CD4-positive, alpha-beta memory T cell (primary cell): ENCODE data around the gene CRADD. TPM values are rescaled to one million over a fixed set of nuclear protein-coding genes. Genes with fewer than 3 reads are reported as not detected.

Experiments
- CTCF ChIA-PET: fragments of 350-600 bp; sonication (Branson Sonifier 250); formaldehyde crosslinking; loops from one replicate; lab custom pipeline; 2021; ENCODE audit warnings: inconsistent platforms; ENCODE audit not compliant: partially characterized antibody; lab: Charles Lee
- POLR2A ChIA-PET: fragments of 350-600 bp; sonication (Branson Sonifier 250); formaldehyde crosslinking; loops from one replicate; lab custom pipeline; 2021; ENCODE audit not compliant: partially characterized antibody; lab: Charles Lee
- DNase-seq, 5 donors: peaks; one replicate each; pipeline versions ENCODE4 v3.0.0 to v3.0.0-alpha.2; 2020 to 2022; ENCODE audit warnings: mixed read lengths in 1 of 5
- H3K27ac ChIP-seq: one replicate; pipeline ENCODE4 v1.7.0; 2013; ENCODE audit warnings: low read depth, low read length
- H3K27me3 ChIP-seq: 2 replicates; pipeline ENCODE4 v1.7.0; 2013; ENCODE audit warnings: mild to moderate bottlenecking, low read length, moderate library complexity; ENCODE audit not compliant: insufficient read depth
- H3K36me3 ChIP-seq: 2 replicates; pipeline ENCODE4 v1.7.0; 2013; ENCODE audit warnings: mild to moderate bottlenecking, low read length, moderate library complexity; ENCODE audit not compliant: insufficient read depth
- H3K4me1 ChIP-seq: 2 replicates; pipeline ENCODE4 v1.7.0; 2013; ENCODE audit warnings: mild to moderate bottlenecking, low read length, moderate library complexity; ENCODE audit not compliant: insufficient read depth
- H3K4me3 ChIP-seq, 2 donors: one replicate each; pipeline ENCODE4 v1.7.0; 2013; ENCODE audit warnings: low read length in 2 of 2, mild to moderate bottlenecking in 1 of 2
- H3K9me3 ChIP-seq, 2 donors: one replicate each; pipeline ENCODE4 v1.7.0; 2013; ENCODE audit warnings: low read length in 2 of 2, control low read depth in 1 of 2; ENCODE audit not compliant: control insufficient read depth in 1 of 2
- H3K27ac Mint-ChIP-seq, 7 donors: one replicate each; pipeline ENCODE4 v1.8.0; 2020 to 2021; ENCODE audit warnings: mixed read lengths in 7 of 7, mild to moderate bottlenecking in 6 of 7, inconsistent platforms in 3 of 7, moderate library complexity in 3 of 7
- H3K27me3 Mint-ChIP-seq, 2 donors: one replicate each; pipeline ENCODE4 v1.8.0; 2020 to 2021; ENCODE audit warnings: mixed read lengths in 2 of 2
- H3K36me3 Mint-ChIP-seq, 2 donors: one replicate each; pipeline ENCODE4 v1.8.0; 2020 to 2021; ENCODE audit warnings: mixed read lengths in 2 of 2, inconsistent platforms in 1 of 2, mild to moderate bottlenecking in 1 of 2
- H3K4me1 Mint-ChIP-seq, 4 donors: one replicate each; pipeline ENCODE4 v1.8.0; 2020 to 2021; ENCODE audit warnings: mixed read lengths in 4 of 4, mild to moderate bottlenecking in 1 of 4
- H3K4me3 Mint-ChIP-seq, 8 donors: one replicate each; pipeline ENCODE4 v1.8.0; 2020 to 2021; ENCODE audit warnings: mixed read lengths in 8 of 8, mild to moderate bottlenecking in 7 of 8, moderate library complexity in 6 of 8, inconsistent platforms in 3 of 8
- H3K9me3 Mint-ChIP-seq, 8 donors: one replicate each; pipeline ENCODE4 v1.8.0; 2020 to 2021; ENCODE audit warnings: mixed read lengths in 8 of 8, mild to moderate bottlenecking in 5 of 8, inconsistent platforms in 3 of 8, moderate library complexity in 1 of 8
- intact Hi-C: fragments of 100-400 bp; cut with micrococcal nuclease; formaldehyde crosslinking; loops from one replicate; pipeline ENCODE4 v1.15.1; 2023
- polyA plus RNA-seq, 2 donors: library from polyadenylated mRNA; unstranded; fragments of 300-500 nt; fragmentation: Illumina TruSeq; gene quantifications; one replicate each; pipeline ENCODE4 v1.2.3, GENCODE V29; 2021
- total RNA-seq, 2 experiments: library from RNA; stranded (reverse); gene quantifications; one replicate each; pipeline ENCODE4 v1.2.3, GENCODE V29; 2021

The CRADD gene
- total and polyA plus RNA-seq, 4 experiments from 2014 or later = 13.3 to 18.3 (median 15.9) TPM

DNA sequence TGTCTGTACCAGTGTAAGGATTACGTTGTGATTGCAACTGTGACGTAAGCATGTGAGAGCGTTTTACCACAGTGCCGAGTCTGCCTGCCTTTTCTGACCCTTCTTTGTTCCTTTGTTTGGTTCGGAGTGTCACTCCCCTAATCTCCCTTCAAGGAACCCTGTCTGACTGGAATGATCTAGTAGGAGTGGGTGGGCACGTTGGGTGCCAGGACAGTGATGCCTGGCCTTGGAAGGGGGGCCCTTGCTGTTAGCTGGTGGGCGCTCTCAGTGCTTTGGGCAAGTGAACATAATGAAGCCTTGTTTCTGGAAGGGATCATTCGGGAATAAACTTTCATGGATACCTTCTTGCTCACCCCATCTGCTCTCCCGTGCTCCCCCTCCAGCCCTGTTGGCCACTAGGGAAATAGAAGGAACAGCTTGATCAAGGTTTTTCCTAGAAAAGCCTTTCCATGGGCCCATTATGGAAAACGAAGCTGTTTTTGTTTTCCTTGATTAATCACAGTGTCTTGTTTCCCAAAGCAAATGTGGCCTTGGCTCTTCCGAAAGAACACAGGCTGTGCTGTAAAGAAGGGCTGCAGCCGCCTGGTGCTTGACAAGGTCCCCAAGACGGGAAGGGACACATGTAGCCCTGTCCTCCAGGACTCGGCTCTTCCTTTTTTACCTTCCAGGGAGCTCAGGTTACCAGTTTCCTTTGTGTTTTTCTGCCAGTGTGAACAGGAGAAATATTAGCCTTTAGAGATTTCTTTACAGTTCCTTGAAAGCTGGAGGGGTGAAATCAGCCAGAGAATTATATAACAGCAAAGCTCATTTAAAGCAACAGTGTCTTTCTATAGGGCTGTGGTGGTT is 215.5 kb downstream of the CRADD start:
- no peak overlapping the region for H3K4me3 Mint-ChIP-seq
- CTCF ChIA-PET = no interaction called here

DNA sequence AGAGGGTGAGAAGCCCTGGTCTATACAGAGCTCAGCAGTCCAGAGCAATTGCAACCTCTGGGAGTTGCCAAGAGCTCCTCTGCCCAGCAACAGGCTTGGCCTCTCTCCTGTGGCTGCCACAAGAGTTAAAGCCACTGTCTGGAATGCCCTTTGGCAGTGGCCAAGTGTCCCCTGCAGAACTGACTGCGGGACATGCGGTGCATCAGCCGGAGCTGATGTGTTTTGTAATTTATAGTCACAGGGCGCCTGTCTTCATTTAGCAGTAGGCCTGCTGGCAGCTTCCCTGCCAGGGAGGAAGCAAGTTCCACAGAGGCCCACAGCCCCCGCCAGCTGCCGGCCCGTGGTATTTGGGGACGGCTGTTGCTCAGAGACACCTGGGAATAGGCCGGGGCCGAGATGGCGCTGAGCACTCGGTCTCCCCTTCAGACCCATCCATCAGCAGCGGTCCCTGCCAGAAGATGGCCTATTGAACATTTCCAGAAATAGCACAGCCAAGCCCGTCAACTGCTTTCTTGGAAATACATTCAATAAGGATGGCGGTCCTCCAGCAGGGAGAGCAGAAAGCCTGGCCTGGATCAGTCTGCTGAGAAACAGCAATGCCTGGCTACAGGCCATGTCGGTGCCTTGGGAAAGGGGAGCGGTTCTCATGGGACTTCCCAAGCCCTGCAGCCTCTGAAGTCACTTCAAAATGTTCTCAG is 217.4 kb downstream of the CRADD start:
- POLR2A ChIA-PET = no interaction called here
- Histone ChIP-seq H3K4me1 (peaks cover 9% of the 10 kb centered on the region), H3K4me3 (no peak overlapping the region), H3K27me3 (no peaks in the 10 kb centered on the region), H3K36me3 (no peaks in the 10 kb centered on the region), H3K27ac (no peak overlapping the region), H3K9me3 (no peaks in the 10 kb centered on the region)
- H3K27me3 Mint-ChIP-seq = no peaks in the 10 kb centered on the region
- intact Hi-C loops = no loop called here
- CTCF ChIA-PET = interaction anchor here (0.9 kb wide), 1 partner anchor 207 kb away, joined by 3 read pairs; no protein-coding TSS in a partner anchor
- H3K4me1 Mint-ChIP-seq = peaks cover 9 to 18% (median 10%) of the 10 kb centered on the region in 4 donors
- no peak overlapping the region for H3K4me3 Mint-ChIP-seq
- H3K9me3 Mint-ChIP-seq = no peaks in the 10 kb centered on the region
- H3K36me3 Mint-ChIP-seq = no peaks in the 10 kb centered on the region
- H3K27ac Mint-ChIP-seq = no peak overlapping the region
- no peak for DNase-seq

More for the DNA sequence above, 215.5 kb downstream of the CRADD start:
- POLR2A ChIA-PET = no interaction called here
- Histone ChIP-seq H3K4me3 (no peak overlapping the region), H3K27ac (no peak overlapping the region), H3K4me1 (no peaks in the 10 kb centered on the region), H3K36me3 (no peaks in the 10 kb centered on the region), H3K27me3 (no peaks in the 10 kb centered on the region), H3K9me3 (no peaks in the 10 kb centered on the region)
- no peak for DNase-seq
- intact Hi-C loops = no loop called here
- Mint-ChIP-seq H3K36me3 (no peaks in the 10 kb centered on the region), H3K27ac (peak overlapping the region in 1 of 7 donors; percentile 18), H3K27me3 (no peaks in the 10 kb centered on the region), H3K9me3 (no peaks in the 10 kb centered on the region), H3K4me1 (peaks cover 0 to 2% (median 0%) of the 10 kb centered on the region in 4 donors)

DNA sequence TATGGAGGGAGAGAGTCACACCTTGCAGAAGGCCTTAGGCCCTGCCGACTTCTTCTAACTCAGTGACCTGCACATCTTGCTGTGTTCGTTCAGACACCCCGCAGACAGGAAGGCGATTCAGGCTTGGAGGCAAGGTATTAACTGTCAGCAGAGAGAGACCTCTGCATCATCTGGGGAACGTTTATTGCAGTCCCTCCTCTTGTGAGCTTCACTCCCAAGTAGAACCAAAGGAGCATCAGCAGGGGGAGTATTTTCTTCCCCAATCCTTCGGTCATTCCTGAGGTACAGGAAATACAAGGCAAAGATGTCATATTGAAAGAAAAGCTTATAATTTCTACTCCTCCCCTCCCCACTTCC is 217.9 kb downstream of the CRADD start:
- CTCF ChIA-PET = interaction anchor here (0.9 kb wide), 1 partner anchor 206 kb away, joined by 3 read pairs; no protein-coding TSS in a partner anchor
- H3K9me3 Mint-ChIP-seq = no peaks in the 10 kb centered on the region
- Histone ChIP-seq H3K4me1 (peaks cover 11% of the 10 kb centered on the region), H3K9me3 (no peaks in the 10 kb centered on the region), H3K4me3 (no peak overlapping the region), H3K27me3 (no peaks in the 10 kb centered on the region), H3K27ac (no peak overlapping the region), H3K36me3 (no peaks in the 10 kb centered on the region)
- H3K4me1 Mint-ChIP-seq = peaks cover 9 to 23% (median 10%) of the 10 kb centered on the region in 4 donors
- POLR2A ChIA-PET = no interaction called here
- H3K27ac Mint-ChIP-seq = no peak overlapping the region
- DNase-seq = no peak
- H3K27me3 Mint-ChIP-seq = no peaks in the 10 kb centered on the region
- no peak overlapping the region for H3K4me3 Mint-ChIP-seq
- H3K36me3 Mint-ChIP-seq = no peaks in the 10 kb centered on the region
- intact Hi-C loops = no loop called here

DNA sequence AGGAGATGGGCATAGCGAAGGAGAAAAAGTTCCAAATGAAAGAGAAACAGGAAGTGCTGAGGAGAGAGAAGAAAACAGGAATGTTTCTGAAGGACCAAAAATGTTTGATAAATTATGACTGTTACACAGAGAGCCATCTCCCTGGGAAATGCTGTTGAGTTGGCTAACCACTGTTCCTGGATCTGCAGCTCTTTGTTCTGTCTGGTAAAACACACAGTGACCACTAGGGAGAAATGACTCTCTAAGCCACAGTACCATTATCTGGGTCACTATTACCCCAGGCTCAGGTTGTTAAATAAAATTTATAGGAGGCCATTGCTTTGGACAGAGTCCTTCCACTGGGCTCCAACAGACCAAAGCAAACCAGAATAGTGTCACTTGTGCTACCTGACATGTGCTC is 219.3 kb downstream of the CRADD start:
- ChIA-PET CTCF (no interaction called here), POLR2A (no interaction called here)
- H3K9me3 Mint-ChIP-seq = no peaks in the 10 kb centered on the region

DNA sequence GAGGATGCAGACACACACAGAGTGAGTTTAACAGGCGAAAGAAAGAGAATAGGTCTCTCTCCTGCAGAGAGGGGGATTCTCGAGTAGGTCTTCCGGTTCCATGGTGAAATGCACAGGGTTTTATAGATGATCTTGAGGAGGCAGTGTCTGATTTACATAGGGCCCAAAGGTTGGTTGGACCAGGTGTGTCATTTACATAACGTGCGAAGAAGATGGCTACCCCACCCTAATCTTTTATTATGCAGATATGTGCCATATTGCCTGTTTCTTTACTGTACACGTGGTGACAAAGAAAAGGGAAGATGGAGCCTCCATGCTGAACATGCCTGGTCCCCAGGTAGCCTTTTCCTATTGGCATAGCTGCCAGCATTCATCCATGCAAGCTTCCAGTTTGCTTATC is 219.8 kb downstream of the CRADD start:
- Histone ChIP-seq H3K4me1 (peaks cover 11% of the 10 kb centered on the region), H3K27ac (no peak overlapping the region), H3K4me3 (no peak overlapping the region), H3K27me3 (no peaks in the 10 kb centered on the region), H3K36me3 (no peaks in the 10 kb centered on the region), H3K9me3 (no peaks in the 10 kb centered on the region)
- ChIA-PET CTCF (no interaction called here), POLR2A (no interaction called here)
- DNase-seq = no peak
- Mint-ChIP-seq H3K9me3 (peaks cover 0 to under 1% (median under 1%) of the 10 kb centered on the region in 8 donors), H3K27ac (peak overlapping the region in 1 of 7 donors; percentile 25), H3K36me3 (no peaks in the 10 kb centered on the region), H3K4me3 (no peak overlapping the region), H3K4me1 (peaks cover 9 to 25% (median 10%) of the 10 kb centered on the region in 4 donors), H3K27me3 (no peaks in the 10 kb centered on the region)
- intact Hi-C loops = no loop called here

More for the DNA sequence above, 219.3 kb downstream of the CRADD start:
- Mint-ChIP-seq H3K27ac (peak overlapping the region in 3 of 7 donors; percentile 13 to 38 (median 25)), H3K36me3 (no peaks in the 10 kb centered on the region), H3K4me1 (peaks cover 9 to 25% (median 10%) of the 10 kb centered on the region in 4 donors), H3K27me3 (no peaks in the 10 kb centered on the region), H3K4me3 (no peak overlapping the region)
- Histone ChIP-seq H3K4me1 (peaks cover 11% of the 10 kb centered on the region), H3K9me3 (no peaks in the 10 kb centered on the region), H3K4me3 (no peak overlapping the region), H3K36me3 (no peaks in the 10 kb centered on the region), H3K27me3 (no peaks in the 10 kb centered on the region), H3K27ac (no peak overlapping the region)
- intact Hi-C loops = no loop called here
- DNase-seq = no peak

DNA sequence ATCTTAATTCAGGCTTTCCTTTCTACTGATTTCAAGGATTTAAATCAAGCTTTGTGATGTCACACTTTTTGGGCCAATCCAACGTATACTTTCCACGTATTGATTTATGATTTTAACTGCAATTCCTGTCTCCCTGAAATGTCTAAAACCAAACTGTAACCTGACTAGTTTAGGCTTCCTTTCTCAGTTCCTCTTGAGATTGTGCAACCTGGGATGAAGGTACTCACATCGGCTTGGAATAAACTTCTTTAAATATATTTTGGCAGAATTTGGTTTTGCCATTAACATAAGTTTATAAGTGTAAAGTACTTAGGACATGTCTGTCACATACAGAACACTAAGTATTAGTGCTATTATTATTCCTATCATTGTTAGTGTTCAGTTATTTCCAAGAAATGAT is 224.6 kb downstream of the CRADD start:
- no peak overlapping the region for H3K4me3 Mint-ChIP-seq
- Histone ChIP-seq H3K27me3 (no peaks in the 10 kb centered on the region), H3K36me3 (no peaks in the 10 kb centered on the region), H3K4me3 (no peak overlapping the region), H3K9me3 (no peaks in the 10 kb centered on the region), H3K27ac (no peak overlapping the region), H3K4me1 (peaks cover 11% of the 10 kb centered on the region)
- H3K4me1 Mint-ChIP-seq = peaks cover 8 to 25% (median 10%) of the 10 kb centered on the region in 4 donors
- ChIA-PET CTCF (no interaction called here), POLR2A (no interaction called here)
- no peak overlapping the region for H3K27ac Mint-ChIP-seq
- no peaks in the 10 kb centered on the region for H3K36me3 Mint-ChIP-seq
- peaks cover 0 to 5% (median 3%) of the 10 kb centered on the region in 8 donors for H3K9me3 Mint-ChIP-seq
- no peak for DNase-seq
- H3K27me3 Mint-ChIP-seq = no peaks in the 10 kb centered on the region
- intact Hi-C loops = no loop called here

DNA sequence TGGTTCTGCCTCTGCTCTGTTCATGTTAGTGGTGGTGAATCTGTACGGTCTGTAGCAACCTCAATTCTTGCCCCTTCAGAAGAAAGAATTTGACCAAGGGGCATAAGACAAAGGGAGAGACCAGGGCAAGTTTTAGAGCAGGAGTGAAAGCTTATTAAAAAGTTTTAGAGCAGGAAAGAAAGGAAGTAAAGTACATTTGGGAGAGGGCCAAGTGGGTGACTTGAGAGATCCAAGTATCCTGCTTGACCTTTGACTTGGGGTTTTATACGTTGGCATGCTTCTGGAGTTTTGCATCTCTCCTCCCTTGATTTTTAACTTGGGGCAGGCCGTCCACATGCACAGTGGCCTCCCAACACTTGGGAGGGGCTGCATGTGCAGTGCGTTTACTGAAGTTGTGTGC is 225.0 kb downstream of the CRADD start:
- CTCF ChIA-PET = no interaction called here
- intact Hi-C loops = no loop called here
- H3K9me3 Mint-ChIP-seq = peaks cover 0 to 5% (median 3%) of the 10 kb centered on the region in 8 donors
- Histone ChIP-seq H3K9me3 (no peaks in the 10 kb centered on the region), H3K36me3 (no peaks in the 10 kb centered on the region), H3K27ac (no peak overlapping the region), H3K4me3 (no peak overlapping the region), H3K27me3 (no peaks in the 10 kb centered on the region), H3K4me1 (peaks cover 11% of the 10 kb centered on the region)
- DNase-seq = no peak
- H3K27me3 Mint-ChIP-seq = no peaks in the 10 kb centered on the region
- H3K4me1 Mint-ChIP-seq = peaks cover 8 to 25% (median 10%) of the 10 kb centered on the region in 4 donors
- no peak overlapping the region for H3K4me3 Mint-ChIP-seq
- POLR2A ChIA-PET = no interaction called here
- no peak overlapping the region for H3K27ac Mint-ChIP-seq
- H3K36me3 Mint-ChIP-seq = no peaks in the 10 kb centered on the region
